ENCODE results near the gene SST. TPM values are rescaled to one million over a fixed set of nuclear protein-coding genes. Genes with fewer than 3 reads are reported as not detected.
A peak's percentile ranks its signal among the peaks of the same experiment; 100 is the strongest.
"Not testable (repeated sequence)": the region's sequence is repeated elsewhere in the genome, so short reads cannot be mapped to it uniquely, and the experiment has no call there.

Gene SST
- total RNA-seq, 1 donor from 2014 or later: 84.3 TPM

DNA sequence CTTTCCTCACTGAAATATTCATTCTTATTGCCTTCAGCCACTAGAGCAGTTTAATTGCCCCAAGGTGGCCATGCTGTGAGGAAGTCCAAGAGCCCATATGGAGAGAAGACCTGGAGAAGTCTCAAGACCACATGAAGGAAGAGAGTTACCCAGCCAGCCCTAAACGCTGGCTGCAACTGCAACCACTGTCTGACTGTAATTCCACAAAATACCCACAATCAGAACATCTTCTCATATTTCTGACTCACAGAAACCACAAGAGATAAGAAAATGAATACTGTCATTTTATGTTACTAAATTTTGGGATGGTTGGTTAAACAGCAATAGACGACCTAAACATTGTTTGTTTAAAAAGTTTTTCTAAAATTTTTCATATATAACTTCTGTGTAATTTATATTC is 14.7 kb upstream of the SST start:
- Mint-ChIP-seq H3K4me1 (ENCODE audit: low read depth) (no peaks in the 10 kb centered on the region), H3K27me3 (peaks cover 10% of the 10 kb centered on the region), H3K36me3 (ENCODE audit: insufficient read depth) (no peaks in the 10 kb centered on the region), H3K4me3 (ENCODE audit: low read depth) (no peak overlapping the region), H3K9me3 (ENCODE audit: low read depth) (peaks cover 13% of the 10 kb centered on the region), H3K27ac (no peak overlapping the region)
- TF ChIP-seq, protein P1, sequence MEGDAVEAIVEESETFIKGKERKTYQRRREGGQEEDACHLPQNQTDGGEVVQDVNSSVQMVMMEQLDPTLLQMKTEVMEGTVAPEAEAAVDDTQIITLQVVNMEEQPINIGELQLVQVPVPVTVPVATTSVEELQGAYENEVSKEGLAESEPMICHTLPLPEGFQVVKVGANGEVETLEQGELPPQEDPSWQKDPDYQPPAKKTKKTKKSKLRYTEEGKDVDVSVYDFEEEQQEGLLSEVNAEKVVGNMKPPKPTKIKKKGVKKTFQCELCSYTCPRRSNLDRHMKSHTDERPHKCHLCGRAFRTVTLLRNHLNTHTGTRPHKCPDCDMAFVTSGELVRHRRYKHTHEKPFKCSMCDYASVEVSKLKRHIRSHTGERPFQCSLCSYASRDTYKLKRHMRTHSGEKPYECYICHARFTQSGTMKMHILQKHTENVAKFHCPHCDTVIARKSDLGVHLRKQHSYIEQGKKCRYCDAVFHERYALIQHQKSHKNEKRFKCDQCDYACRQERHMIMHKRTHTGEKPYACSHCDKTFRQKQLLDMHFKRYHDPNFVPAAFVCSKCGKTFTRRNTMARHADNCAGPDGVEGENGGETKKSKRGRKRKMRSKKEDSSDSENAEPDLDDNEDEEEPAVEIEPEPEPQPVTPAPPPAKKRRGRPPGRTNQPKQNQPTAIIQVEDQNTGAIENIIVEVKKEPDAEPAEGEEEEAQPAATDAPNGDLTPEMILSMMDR (IDR thresholded peaks at IDR 0.05; ENCODE audit: unreplicated experiment): no peak
- no peak for DNase-seq (ENCODE audit: low spot score, unreplicated experiment)

DNA sequence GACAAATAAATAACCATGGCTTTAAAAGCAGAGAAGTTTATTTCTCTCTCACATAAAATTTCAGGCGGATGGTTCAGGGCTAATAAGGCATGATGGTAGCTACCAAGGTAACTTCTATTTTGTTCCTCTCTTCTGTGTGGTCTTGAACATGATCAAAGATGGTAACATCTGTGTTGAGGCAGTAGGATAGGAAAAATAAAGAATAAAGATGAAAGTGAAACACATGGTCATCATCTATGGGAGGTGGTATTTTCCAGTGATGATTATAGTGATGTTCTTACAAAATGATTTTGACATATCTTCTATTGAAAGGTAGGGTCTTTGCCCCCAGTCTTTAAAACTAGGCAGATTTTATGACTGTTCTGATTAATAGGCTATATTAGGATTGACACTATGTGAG is 14.2 kb upstream of the SST start:
- Mint-ChIP-seq H3K27me3 (peaks cover 10% of the 10 kb centered on the region), H3K36me3 (ENCODE audit: insufficient read depth) (no peaks in the 10 kb centered on the region), H3K4me3 (ENCODE audit: low read depth) (no peak overlapping the region), H3K4me1 (ENCODE audit: low read depth) (peaks cover 2% of the 10 kb centered on the region), H3K27ac (no peak overlapping the region), H3K9me3 (ENCODE audit: low read depth) (peaks cover 13% of the 10 kb centered on the region)
- DNase-seq (ENCODE audit: low spot score, unreplicated experiment): no peak
- TF ChIP-seq, protein P1 (IDR thresholded peaks at IDR 0.05; ENCODE audit: unreplicated experiment): no peak

DNA sequence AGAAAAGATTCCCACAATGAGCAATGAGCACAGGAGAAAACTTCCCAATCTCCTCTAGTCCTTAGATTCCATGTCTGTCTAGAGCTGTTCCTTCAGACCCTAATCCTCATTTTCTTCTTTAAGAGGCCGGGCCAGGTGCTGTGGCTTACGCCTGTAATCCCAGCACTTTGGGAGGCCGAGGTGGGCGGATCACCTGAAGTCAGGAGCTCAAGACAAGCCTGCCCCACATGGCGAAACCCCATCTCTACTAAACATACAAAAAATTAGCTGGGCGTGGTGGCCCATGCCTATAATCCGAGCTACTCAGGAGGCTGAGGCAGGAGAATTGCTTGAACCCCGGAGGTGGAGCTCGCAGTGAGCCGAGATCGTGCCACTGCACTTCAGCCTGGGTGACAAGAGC is 11.6 kb upstream of the SST start:
- H3K27ac Mint-ChIP-seq; H3K4me1 Mint-ChIP-seq (ENCODE audit: low read depth); H3K4me3 Mint-ChIP-seq (ENCODE audit: low read depth); DNase-seq (ENCODE audit: low spot score, unreplicated experiment); H3K36me3 Mint-ChIP-seq (ENCODE audit: insufficient read depth); H3K27me3 Mint-ChIP-seq: not testable (repeated sequence)
- H3K9me3 Mint-ChIP-seq (ENCODE audit: low read depth): peaks cover 13% of the 10 kb centered on the region

DNA sequence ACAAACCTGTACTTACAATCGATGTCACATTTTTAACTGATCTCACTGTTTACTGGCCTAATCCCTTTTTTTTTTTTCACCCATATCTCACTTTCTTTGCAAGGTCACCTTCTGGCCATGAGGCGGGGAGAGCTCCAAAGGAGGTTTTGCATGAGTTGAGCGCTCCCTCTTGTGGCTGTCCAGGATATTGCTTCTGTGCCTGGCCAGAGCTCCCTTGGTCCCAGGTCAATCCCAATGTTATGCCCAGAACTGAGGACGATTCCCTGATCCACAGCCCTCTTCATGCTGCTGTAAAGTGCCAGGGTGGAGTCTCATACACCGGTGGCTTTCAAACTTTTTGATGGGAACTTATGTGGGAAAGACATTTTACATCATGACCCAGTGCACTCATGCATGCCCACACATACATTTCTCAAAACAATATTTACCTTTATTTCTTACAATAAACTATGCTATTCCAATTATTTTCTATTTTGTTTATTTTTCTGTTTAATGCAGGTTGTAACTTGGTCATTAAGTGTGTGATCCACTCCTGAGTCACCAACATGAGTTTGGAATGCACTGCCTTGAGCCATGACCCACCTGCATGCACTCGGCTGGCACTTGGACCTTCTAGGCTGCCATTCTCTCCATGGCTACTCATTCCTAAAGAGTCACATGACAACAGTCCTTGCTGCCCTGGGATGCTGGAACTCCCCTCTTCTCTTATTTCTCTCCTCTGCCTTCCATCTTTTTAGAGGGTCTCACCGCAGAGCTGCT is 9.6 kb upstream of the SST start:
- no peaks in the 10 kb centered on the region for H3K9me3 Mint-ChIP-seq (ENCODE audit: low read depth)
- peak; percentile 84 for DNase-seq (ENCODE audit: low spot score, unreplicated experiment)
- TF ChIP-seq, protein P1 (IDR thresholded peaks at IDR 0.05; ENCODE audit: unreplicated experiment): peak; percentile 90
- H3K4me3 Mint-ChIP-seq (ENCODE audit: low read depth): no peak overlapping the region
- peaks cover 13% of the 10 kb centered on the region for H3K27me3 Mint-ChIP-seq
- H3K4me1 Mint-ChIP-seq (ENCODE audit: low read depth): peaks cover 9% of the 10 kb centered on the region
- H3K27ac Mint-ChIP-seq: peak overlapping the region; percentile 4
- no peaks in the 10 kb centered on the region for H3K36me3 Mint-ChIP-seq (ENCODE audit: insufficient read depth)

DNA sequence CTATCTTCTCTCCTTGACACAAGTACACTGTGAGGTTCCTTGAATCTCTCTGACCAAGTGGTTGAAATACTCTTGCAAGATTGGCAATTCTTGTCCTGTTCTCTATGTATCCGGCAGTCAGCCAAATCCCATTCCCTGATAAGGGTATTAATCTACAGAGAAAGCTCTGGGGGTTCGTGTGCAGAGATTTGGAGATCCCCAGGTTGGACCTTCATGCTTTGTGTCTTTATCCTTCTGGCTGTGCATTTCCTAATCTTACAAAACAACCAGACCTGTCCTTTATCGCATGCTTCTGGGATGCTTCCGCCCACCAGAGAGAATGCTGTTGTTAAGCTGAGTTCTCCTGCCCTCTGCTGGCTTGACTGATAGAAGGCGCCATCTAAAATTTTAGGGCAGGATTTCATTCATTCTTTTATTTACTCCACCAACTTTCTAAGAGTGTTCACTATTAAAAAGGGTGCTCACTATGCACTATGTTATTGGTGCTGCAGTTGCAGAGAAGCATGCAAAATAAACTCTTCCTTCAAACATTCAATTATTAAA is 8.6 kb upstream of the SST start:
- H3K27ac Mint-ChIP-seq: no peak overlapping the region
- peak; percentile 27 for DNase-seq (ENCODE audit: low spot score, unreplicated experiment)
- no peaks in the 10 kb centered on the region for H3K9me3 Mint-ChIP-seq (ENCODE audit: low read depth)

More for the DNA sequence above, 8.6 kb upstream of the SST start:
- Mint-ChIP-seq H3K27me3 (peaks cover 22% of the 10 kb centered on the region), H3K36me3 (ENCODE audit: insufficient read depth) (no peaks in the 10 kb centered on the region), H3K4me3 (ENCODE audit: low read depth) (no peak overlapping the region), H3K4me1 (ENCODE audit: low read depth) (peaks cover 9% of the 10 kb centered on the region)
- TF ChIP-seq, protein P1 (IDR thresholded peaks at IDR 0.05; ENCODE audit: unreplicated experiment): peak; percentile 85

Measured in progenitor cell of endocrine pancreas (in vitro differentiated cells).